HG03025 (cell line): ENCODE data around the gene PRRT4.

Experiments
- ATAC-seq: cut with Tn5 transposase; IDR thresholded peaks from one replicate; pipeline ENCODE4 v1.9.1; 2021; ENCODE audit warnings: mild to moderate bottlenecking, moderate library complexity; ENCODE audit not compliant: unreplicated experiment, low FRiP score

PRRT4 gene

GRCh38 chr7:128303643-128304042 is 57.8 kb downstream of the PRRT4 start:
- no peak for ATAC-seq

GRCh38 chr7:128303133-128303532 is 58.4 kb downstream of the PRRT4 start:
- no peak for ATAC-seq

DNA sequence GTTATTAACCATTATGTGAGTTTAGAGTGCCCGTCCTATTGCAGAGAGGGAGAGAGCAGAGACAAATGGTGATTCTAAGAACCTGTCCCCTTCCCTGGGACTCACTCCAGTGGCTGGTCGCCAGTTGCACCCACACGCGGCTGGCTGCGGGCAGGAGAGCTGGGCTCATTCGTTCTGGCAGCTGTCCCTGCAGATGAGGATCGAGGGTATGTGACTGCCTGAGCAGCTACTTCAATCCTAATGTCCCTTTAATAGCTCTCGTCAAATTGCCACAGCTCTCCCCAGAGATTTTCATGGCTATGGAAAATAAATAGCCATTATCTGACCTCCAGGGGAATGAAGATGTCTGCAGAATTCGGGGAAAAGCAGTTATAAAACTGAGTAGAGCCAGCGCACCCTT is 59.4 kb downstream of the PRRT4 start:
- no peak for ATAC-seq
